Vagina (tissue), 2 donors: ENCODE measurements around the gene EFTUD2.

Experiments used
- CTCF ChIP-seq, 3 experiments: fragments of 450-650 bp in 2 of 3; fragments of 200-600 bp in 1 of 3; sonication (generic) in 1 of 3; IDR thresholded peaks; one replicate each; pipeline ENCODE4 v1.5.1; 2017 to 2019; ENCODE audit warnings: antibody characterized with exemption in 3 of 3, mild to moderate bottlenecking in 2 of 3, moderate library complexity in 2 of 3
- POLR2A ChIP-seq, 2 donors: fragments of 450-650 bp; IDR thresholded peaks; one replicate each; pipeline ENCODE4 v1.6.1; 2017; ENCODE audit warnings: antibody characterized with exemption in 2 of 2, mild to moderate bottlenecking in 2 of 2, moderate library complexity in 2 of 2
- POLR2AphosphoS5 ChIP-seq, 2 donors: sonication (generic); formaldehyde crosslinking; IDR thresholded peaks; one replicate each; pipeline ENCODE4 v1.9.0; 2017; ENCODE audit warnings: antibody characterized with exemption in 2 of 2, mild to moderate bottlenecking in 2 of 2, low read depth in 1 of 2; ENCODE audit not compliant: insufficient read depth in 1 of 2

GRCh38 chr17:44918006-44918405 is 18.8 kb upstream of the EFTUD2 start:
- TF ChIP-seq POLR2AphosphoS5 (IDR thresholded peaks at IDR 0.05; ENCODE audit: insufficient read depth in 1 of 2, low read depth in 1 of 2) (no peak), CTCF (IDR thresholded peaks at IDR 0.05) (no peak), POLR2A (IDR thresholded peaks at IDR 0.05) (no peak)
